Endodermal cell (in vitro differentiated cells): ENCODE results near the gene HOXB3. TPM values are rescaled to one million over a fixed set of nuclear protein-coding genes. Genes with fewer than 3 reads are reported as not detected.
"Not testable (repeated sequence)": the region's sequence is repeated elsewhere in the genome, so short reads cannot be mapped to it uniquely, and the experiment has no call there.

ENCODE experiments used
- DNase-seq: peaks from one replicate; pipeline ENCODE4 v3.0.0-alpha.2; 2017
- H3K27ac ChIP-seq: 2 replicates; pipeline ENCODE4 v1.5.1; 2013; ENCODE audit warnings: mild to moderate bottlenecking, low read depth, low read length, moderate library complexity
- H3K27me3 ChIP-seq: 2 replicates; pipeline ENCODE4 v1.6.1; 2013; ENCODE audit warnings: mild to moderate bottlenecking, low read length, moderate library complexity; ENCODE audit not compliant: insufficient read depth, control insufficient read depth, poor library complexity, severe bottlenecking
- H3K36me3 ChIP-seq: 2 replicates; pipeline ENCODE4 v1.7.0; 2013; ENCODE audit warnings: mild to moderate bottlenecking, low read length, moderate library complexity; ENCODE audit not compliant: control insufficient read depth, insufficient read depth
- H3K4me1 ChIP-seq: one replicate; pipeline ENCODE4 v1.7.0; 2013; ENCODE audit warnings: low read length; ENCODE audit not compliant: control insufficient read depth, insufficient read depth
- H3K4me3 ChIP-seq: 2 replicates; pipeline ENCODE4 v1.5.1; 2013; ENCODE audit warnings: mild to moderate bottlenecking, low read length, moderate library complexity
- H3K9ac ChIP-seq: 2 replicates; pipeline ENCODE4 v1.6.1; 2013; ENCODE audit warnings: mild to moderate bottlenecking, low read length, moderate library complexity; ENCODE audit not compliant: poor library complexity, severe bottlenecking; ENCODE audit errors: extremely low read depth
- H3K9me3 ChIP-seq: 2 replicates; pipeline ENCODE4 v1.6.1; 2013; ENCODE audit warnings: mild to moderate bottlenecking, low read length, moderate library complexity; ENCODE audit not compliant: control insufficient read depth
- H3K27ac Mint-ChIP-seq: 2 replicates; pipeline ENCODE4 v1.8.0; 2020; ENCODE audit warnings: mixed read lengths
- H3K27me3 Mint-ChIP-seq: 2 replicates; pipeline ENCODE4 v1.8.0; 2021; ENCODE audit warnings: mild to moderate bottlenecking, mixed read lengths; ENCODE audit not compliant: insufficient read depth
- H3K36me3 Mint-ChIP-seq: 2 replicates; pipeline ENCODE4 v1.8.0; 2020; ENCODE audit warnings: low read depth, mixed read lengths
- H3K4me1 Mint-ChIP-seq: 2 replicates; pipeline ENCODE4 v1.8.0; 2020; ENCODE audit warnings: mixed read lengths
- H3K4me3 Mint-ChIP-seq: 2 replicates; pipeline ENCODE4 v1.8.0; 2020; ENCODE audit warnings: mild to moderate bottlenecking, moderate library complexity, mixed read lengths
- H3K9me3 Mint-ChIP-seq: 2 replicates; pipeline ENCODE4 v1.8.0; 2020; ENCODE audit warnings: mild to moderate bottlenecking, mixed read lengths
- CTCF ChIP-seq: fragments of 200-600 bp; sonication (generic); conservative IDR thresholded peaks from 2 replicates; pipeline ENCODE4 v1.5.0; 2021; ENCODE audit warnings: antibody characterized with exemption, mild to moderate bottlenecking
- WGBS, 2 experiments: methylation state at CpG; one replicate each; pipeline versions ENCODE4 v1.1.5 to v1.1.7; 2013; ENCODE audit warnings: missing lambda C conversion rate in 2 of 2, mixed read lengths in 1 of 2; ENCODE audit not compliant: insufficient coverage in 1 of 2, insufficient read length in 1 of 2; 5-methylcytosine and 5-hydroxymethylcytosine counted together
- total RNA-seq, 2 donors: library from RNA; stranded (reverse); fragmentation: NEBNext Ultra II Directional in 1 of 2; extraction: Animal tissue kit (Norgen Biotek cat#: 25700) in 1 of 2; gene quantifications; 2 replicates in 1 of 2; 3 replicates in 1 of 2; pipeline ENCODE4 v1.2.1, GENCODE V29; 2021

The HOXB3 gene
- total RNA-seq, 2 donors from 2014 or later = not detected

GRCh38 chr17:48539177-48539576, 50.9 kb downstream of the HOXB3 start:
- Histone ChIP-seq H3K36me3 (no peaks in the 10 kb centered on the region), H3K9ac (no peak overlapping the region), H3K4me1 (no peaks in the 10 kb centered on the region), H3K27me3 (peaks cover 56% of the 10 kb centered on the region), H3K9me3 (no peaks in the 10 kb centered on the region), H3K27ac (no peak overlapping the region), H3K4me3 (no peak overlapping the region)
- no peak for DNase-seq
- TF ChIP-seq CTCF = no peak
- H3K4me1 Mint-ChIP-seq = peaks cover 16% of the 10 kb centered on the region
- H3K36me3 Mint-ChIP-seq = no peaks in the 10 kb centered on the region
- H3K4me3 Mint-ChIP-seq = no peak overlapping the region
- WGBS, 2 experiments = 94% methylated on average over 4 of the region's 4 CpGs; no CpG with 5 or more reads in 1 of the 2 experiments
- no peak overlapping the region for H3K27ac Mint-ChIP-seq
- H3K27me3 Mint-ChIP-seq = peaks cover 86% of the 10 kb centered on the region
- no peaks in the 10 kb centered on the region for H3K9me3 Mint-ChIP-seq

GRCh38 chr17:48537316-48537715, 52.7 kb downstream of the HOXB3 start:
- Mint-ChIP-seq H3K9me3 (no peaks in the 10 kb centered on the region), H3K27ac (no peak overlapping the region), H3K36me3 (no peaks in the 10 kb centered on the region), H3K4me3 (no peak overlapping the region), H3K4me1 (peaks cover 7% of the 10 kb centered on the region), H3K27me3 (peaks cover 87% of the 10 kb centered on the region)
- H3K4me1 ChIP-seq = no peaks in the 10 kb centered on the region
- H3K27me3 ChIP-seq = peaks cover 50% of the 10 kb centered on the region
- H3K27ac ChIP-seq = no peak overlapping the region
- no peaks in the 10 kb centered on the region for H3K9me3 ChIP-seq
- no peak for TF ChIP-seq CTCF
- no peak overlapping the region for H3K4me3 ChIP-seq
- H3K9ac ChIP-seq = no peak overlapping the region
- 89 to 91% methylated on average over 3 of the region's 3 CpGs for WGBS, 2 experiments
- no peak for DNase-seq
- no peaks in the 10 kb centered on the region for H3K36me3 ChIP-seq

GRCh38 chr17:48535793-48536559, 54.1 kb downstream of the HOXB3 start:
- not testable (repeated sequence) for H3K27ac Mint-ChIP-seq, H3K4me1 Mint-ChIP-seq

More at GRCh38 chr17:48535793-48536559, 54.1 kb downstream of the HOXB3 start:
- DNase-seq, H3K4me3 ChIP-seq, H3K36me3 Mint-ChIP-seq, H3K9ac ChIP-seq, H3K36me3 ChIP-seq, H3K9me3 Mint-ChIP-seq, H3K4me1 ChIP-seq, H3K9me3 ChIP-seq, H3K4me3 Mint-ChIP-seq, H3K27ac ChIP-seq: not testable (repeated sequence)
- H3K27me3 ChIP-seq = peaks cover 50% of the 10 kb centered on the region
- peaks cover 87% of the 10 kb centered on the region for H3K27me3 Mint-ChIP-seq
- WGBS, 2 experiments = 89 to 96% methylated on average over 3 to 7 of the region's 9 CpGs
